Endothelial cell of umbilical vein (primary cell): Measurements from ENCODE around the gene GSTA2.

Experiments
- POLR2A ChIP-seq: IDR thresholded peaks from 2 replicates; pipeline ENCODE4 v1.6.1; 2012; ENCODE audit warnings: low read depth, mild to moderate bottlenecking, control low read depth, low read length
- TF ChIP-seq, protein P1 (sequence below): IDR thresholded peaks from 2 replicates; pipeline ENCODE4 v1.6.1; 2011; ENCODE audit not compliant: insufficient read depth, insufficient read length

DNA sequence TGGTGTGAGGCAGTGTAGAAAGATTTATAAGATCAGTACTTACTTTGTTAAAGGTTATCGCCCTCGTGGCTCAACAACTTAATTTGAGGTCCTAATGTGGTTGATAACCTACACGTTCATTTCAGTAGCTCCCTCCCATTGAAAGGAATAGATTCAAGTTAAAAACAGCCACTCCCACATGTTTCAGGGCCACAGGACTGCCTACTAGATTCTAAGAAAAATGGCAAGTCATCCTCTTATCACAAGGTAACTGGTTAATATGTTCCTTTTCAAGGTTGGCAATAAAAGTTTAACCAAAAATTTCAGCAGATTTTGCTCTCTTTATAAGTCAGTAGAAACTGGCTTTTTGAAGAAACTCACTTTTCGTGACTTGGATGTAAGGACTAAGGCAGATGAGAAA is 17.1 kb downstream of the GSTA2 start:
- TF ChIP-seq POLR2A, result no peak
- TF ChIP-seq, protein P1, sequence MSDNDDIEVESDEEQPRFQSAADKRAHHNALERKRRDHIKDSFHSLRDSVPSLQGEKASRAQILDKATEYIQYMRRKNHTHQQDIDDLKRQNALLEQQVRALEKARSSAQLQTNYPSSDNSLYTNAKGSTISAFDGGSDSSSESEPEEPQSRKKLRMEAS, result no peak
